HS-27A (cell line): Measurements from ENCODE around the gene NUP210L.
"Not testable (repeated sequence)": the region's sequence is repeated elsewhere in the genome, so short reads cannot be mapped to it uniquely, and the experiment has no call there.

Source experiments
- DNase-seq: peaks from one replicate; pipeline ENCODE4 v3.0.0-alpha.2; 2012; ENCODE audit warnings: low read depth, missing footprints

The NUP210L gene

GRCh38 chr1:154097873-154098272 lies 57.0 kb downstream of the NUP210L start:
- DNase-seq: no peak

- no peak for DNase-seq
Observed at GRCh38 chr1:154095456-154096060, 59.3 kb downstream of the NUP210L start.

DNA sequence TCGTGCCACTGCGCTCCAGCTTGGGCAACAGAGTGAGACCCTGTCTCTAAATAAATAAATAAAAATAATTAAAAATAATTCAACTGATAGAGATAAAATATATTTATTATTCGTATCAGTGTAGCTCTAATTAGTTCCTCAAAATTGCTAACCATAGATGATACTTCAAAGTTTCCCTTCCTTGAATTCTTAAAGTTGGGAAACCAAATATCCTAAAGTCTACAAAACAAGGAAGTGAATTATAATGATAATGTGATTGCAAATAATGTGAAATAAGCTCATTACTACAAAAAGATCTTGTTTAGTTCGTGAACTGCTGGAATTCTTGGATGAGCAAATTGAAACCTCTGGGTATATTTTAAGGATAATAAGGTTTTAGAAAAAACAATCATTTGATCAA lies 60.5 kb downstream of the NUP210L start:
- DNase-seq: no peak

GRCh38 chr1:154093699-154094098 lies 61.2 kb downstream of the NUP210L start:
- no peak for DNase-seq

- DNase-seq: no peak
Observed at GRCh38 chr1:154091706-154092105, 63.2 kb downstream of the NUP210L start.

DNA sequence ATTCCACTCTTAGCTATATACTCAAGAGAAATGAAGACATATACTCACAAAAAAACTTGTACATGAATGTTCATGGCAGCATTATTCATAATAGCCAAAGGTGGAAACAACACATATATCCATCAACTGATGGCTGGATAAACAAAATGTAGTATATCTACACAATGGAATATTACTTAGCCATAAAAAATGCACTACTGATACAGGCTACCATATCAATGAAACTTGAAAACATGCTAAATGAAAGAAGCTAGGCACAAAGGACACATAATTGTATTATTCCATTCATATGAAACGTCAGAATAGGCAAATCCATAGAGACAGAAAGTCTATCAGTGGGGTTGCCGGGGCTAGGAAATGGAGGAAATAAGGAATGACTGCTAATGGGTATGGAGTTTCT lies 67.3 kb downstream of the NUP210L start:
- DNase-seq: no peak

DNA sequence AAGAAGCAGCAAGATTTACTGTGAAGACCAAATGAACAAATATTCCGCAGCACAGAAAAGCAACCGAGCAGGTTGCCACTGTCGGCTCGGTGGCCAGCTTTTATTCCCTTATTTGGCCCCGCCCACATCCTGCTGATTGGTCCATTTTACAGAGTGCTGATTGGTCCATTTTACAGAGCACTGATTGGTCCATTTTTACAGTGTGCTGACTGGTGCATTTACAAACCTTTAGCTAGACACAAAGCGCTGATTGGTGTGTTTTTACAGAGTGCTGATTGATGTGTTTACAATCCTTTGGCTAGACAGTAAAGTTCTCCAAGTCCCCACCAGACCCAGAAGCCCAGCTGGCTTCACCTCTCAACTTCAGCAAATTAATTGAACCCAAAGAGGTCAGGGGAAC lies 71.8 kb downstream of the NUP210L start:
- DNase-seq: not testable (repeated sequence)

GRCh38 chr1:154081386-154082126 lies 73.3 kb downstream of the NUP210L start:
- no peak for DNase-seq

DNA sequence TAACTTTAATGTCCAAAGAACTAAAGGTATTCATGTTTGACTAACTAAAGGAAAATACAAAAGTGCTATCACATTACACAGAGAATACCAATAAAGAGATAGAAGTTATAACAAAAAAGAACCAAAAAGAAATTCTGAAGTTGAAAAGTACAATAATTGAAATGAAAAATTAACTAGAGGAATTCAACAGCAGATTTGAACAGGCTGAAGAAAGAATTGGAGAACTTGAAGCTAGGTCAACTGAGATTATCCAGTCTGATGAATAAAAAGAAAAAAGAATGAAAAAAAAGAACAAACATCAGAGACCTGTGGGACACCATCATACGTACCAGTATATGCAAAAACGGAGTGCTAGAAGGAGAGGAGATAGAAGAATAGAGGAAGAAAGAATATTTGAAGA lies 78.5 kb downstream of the NUP210L start:
- DNase-seq: no peak

DNA sequence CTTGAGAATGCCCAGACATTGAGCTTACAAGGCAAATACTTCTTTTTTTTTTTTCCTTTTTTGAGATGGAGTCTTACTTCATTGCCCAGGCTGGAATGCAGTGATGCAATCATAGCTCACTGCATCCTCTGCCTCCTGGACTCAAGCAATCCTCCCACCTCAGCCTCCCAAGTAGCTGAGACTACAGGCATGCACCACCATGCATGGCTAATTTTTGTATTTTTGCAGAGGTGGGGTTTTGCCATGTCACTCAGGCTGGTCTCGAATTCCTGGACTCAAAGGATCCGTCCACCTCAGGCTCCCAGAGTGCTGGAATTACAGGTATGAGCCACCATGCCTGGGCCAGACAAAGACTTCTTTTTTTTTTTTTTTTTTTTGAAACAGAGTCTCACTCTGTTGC lies 79.1 kb downstream of the NUP210L start:
- no peak for DNase-seq

GRCh38 chr1:154062309-154062708 lies 92.6 kb downstream of the NUP210L start:
- DNase-seq: no peak

- DNase-seq: not testable (repeated sequence)
Observed at GRCh38 chr1:154047436-154047835, 107.4 kb downstream of the NUP210L start.

GRCh38 chr1:154033697-154034096 lies 121.2 kb downstream of the NUP210L start:
- not testable (repeated sequence) for DNase-seq

DNA sequence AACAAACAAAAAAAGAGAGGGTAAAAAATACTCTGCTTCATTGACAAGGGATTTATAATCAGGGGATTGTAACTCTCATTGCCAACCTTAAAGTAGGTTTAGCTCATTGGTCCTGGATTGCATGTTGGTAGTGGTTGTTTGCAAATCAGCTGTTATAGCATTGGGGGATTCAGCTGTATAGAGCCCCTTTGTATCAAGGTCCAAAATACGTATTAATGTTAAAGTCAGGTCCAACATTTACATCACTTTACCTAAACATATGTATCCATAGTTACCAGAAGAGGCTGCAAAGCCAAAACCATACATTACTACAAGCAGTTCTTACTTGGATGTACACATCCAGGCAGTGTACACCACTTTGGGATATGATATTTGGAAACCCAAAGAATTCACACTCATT lies 134.9 kb downstream of the NUP210L start:
- no peak for DNase-seq

DNA sequence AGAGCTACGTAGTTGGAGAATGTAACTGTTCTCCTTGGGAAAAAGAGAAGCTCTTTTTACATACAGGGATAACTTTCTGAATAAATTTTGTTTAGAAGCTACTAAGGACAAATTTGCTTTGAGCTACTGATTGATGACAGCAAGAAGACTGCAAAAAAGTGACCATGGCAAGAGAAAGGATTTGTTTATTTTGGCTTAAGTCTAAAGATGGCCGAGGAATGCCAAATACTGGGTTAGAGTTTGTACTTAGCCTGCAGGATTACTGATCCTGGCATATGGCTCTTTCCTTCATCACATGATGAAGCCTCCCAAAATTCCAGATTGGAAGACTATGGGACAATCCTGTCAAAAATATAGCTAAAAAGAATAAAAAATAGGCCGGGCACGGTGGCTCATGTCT lies 135.6 kb downstream of the NUP210L start:
- no peak for DNase-seq

GRCh38 chr1:154014154-154014907 lies 140.5 kb downstream of the NUP210L start:
- DNase-seq: no peak

DNA sequence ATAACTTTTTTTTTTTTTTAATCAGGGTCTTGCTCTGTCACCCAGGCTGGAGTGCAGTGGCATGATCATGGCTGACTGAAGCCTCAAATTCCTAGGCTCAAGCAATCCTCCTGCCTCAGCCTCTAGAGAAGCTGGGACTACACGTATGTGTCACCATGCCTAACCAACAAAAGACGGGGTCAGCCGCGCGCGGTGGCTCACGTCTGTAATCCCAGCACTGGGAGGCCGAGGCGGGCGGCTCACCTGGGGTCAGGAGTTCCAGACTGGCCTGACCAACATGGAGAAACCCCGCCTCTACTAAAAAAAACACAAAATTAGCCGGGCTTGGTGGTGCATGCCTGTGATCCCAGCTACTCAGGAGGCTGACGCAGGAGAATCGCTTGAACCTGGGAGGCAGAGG lies 142.3 kb downstream of the NUP210L start:
- not testable (repeated sequence) for DNase-seq

GRCh38 chr1:154012129-154012528 lies 142.7 kb downstream of the NUP210L start:
- DNase-seq: no peak

- DNase-seq: no peak
Observed at GRCh38 chr1:154006136-154006535, 148.7 kb downstream of the NUP210L start.

DNA sequence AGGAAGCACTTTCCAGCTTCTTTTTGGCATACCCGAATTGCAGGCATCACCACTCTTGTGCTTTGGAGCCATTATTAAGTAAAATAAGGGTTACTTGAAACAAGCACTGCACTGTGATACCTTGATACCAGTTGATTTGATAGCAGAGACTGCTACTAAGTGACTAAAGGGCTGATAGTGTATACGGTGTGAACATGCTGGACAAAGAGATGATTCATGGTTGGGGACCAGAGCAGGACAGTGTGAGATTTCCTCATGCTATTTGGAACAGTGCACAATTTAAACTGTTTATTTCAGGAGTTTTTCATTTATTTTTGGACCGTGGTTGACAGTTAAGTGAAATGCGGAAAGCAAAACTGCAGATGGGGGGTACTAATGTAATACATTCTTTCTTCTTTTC lies 154.5 kb downstream of the NUP210L start:
- DNase-seq: no peak

GRCh38 chr1:153996882-153997281 lies 158.0 kb downstream of the NUP210L start:
- DNase-seq: not testable (repeated sequence)

DNA sequence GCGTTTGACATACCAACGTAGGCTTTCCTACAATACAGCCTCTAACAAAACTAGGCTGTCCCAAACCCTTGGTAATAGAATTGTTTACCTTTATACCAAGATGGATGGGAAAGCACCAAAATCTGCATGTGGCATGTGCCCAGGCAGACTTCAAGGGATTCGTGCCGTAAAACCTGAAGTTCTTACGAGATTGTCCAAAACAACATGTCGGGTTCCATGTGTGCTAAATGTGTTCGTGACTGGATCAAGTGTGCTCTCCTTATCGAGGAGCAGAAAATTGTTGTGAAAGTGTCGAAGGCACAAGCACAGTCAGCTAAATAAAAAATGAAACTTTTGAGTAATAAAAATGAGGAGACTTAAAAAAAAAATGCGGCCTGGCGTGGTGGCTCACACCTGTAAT lies 159.2 kb downstream of the NUP210L start:
- no peak for DNase-seq

DNA sequence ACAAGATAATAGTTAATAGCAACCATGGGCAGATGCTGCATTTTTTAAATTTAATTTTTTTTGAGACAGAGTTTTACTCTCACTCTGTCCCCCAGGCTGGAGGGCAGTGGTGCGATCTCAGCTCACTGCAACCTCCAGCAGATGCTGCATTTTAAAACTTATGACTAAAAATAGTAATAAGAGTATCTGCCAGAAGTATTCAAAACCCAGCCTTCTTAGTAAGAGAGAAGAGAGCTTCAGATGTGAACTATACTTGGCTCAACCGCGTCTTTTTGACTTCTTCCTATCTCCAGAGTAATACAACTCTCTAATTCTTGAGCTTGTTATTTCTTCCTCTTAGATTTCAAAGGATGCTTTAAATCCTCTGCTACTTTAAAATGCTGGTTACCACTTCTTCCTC lies 159.7 kb downstream of the NUP210L start:
- DNase-seq: no peak
